Measurements from ENCODE around the gene S100A7. TPM values are rescaled to one million over a fixed set of nuclear protein-coding genes. Genes with fewer than 3 reads are reported as not detected.
"Not testable (repeated sequence)": the region's sequence is repeated elsewhere in the genome, so short reads cannot be mapped to it uniquely, and the experiment has no call there.

S100A7 gene
- polyA plus RNA-seq, 3 donors: not detected

GRCh38 chr1:153459655-153460054 lies 796 bp downstream of the S100A7 start:
- Histone ChIP-seq H3K4me1 (ENCODE audit: control insufficient read depth in 1 of 2, insufficient read depth in 2 of 2, low read length in 2 of 2) (no peaks in the 10 kb centered on the region), H3K27me3 (ENCODE audit: control insufficient read depth in 2 of 2, insufficient read depth in 2 of 2, low read length in 2 of 2) (no peaks in the 10 kb centered on the region), H3K79me2 (ENCODE audit: insufficient read depth, low read length) (no peaks in the 10 kb centered on the region), H3K36me3 (replicated peaks in 1 of 2; ENCODE audit: control insufficient read depth in 1 of 2, insufficient read depth in 2 of 2, low read length in 2 of 2) (no peaks in the 10 kb centered on the region), H4K20me1 (ENCODE audit: insufficient read depth, low read length) (no peaks in the 10 kb centered on the region), H3K4me3 (replicated peaks in 1 of 3; ENCODE audit: low read depth in 2 of 3, low read length in 3 of 3) (no peak overlapping the region), H3K27ac (ENCODE audit: low read depth in 1 of 2, low read length in 2 of 2) (no peak overlapping the region), H2AFZ (ENCODE audit: insufficient read depth, low read depth, low read length, poor library complexity, severe bottlenecking) (no peak overlapping the region), H3K9ac (ENCODE audit: insufficient read depth, low read length, poor library complexity, severe bottlenecking) (no peak overlapping the region), H3K4me2 (replicated peaks; ENCODE audit: extremely low read depth, low read length, poor library complexity, severe bottlenecking) (no peak overlapping the region), H3K9me3 (replicated peaks in 1 of 2; ENCODE audit: control insufficient read depth in 1 of 2, insufficient read depth in 1 of 2, low read length in 2 of 2) (no peaks in the 10 kb centered on the region)
- no peak for TF ChIP-seq CTCF (IDR thresholded peaks at IDR 0.05)
- intact Hi-C loops (cut with micrococcal nuclease): no loop called here
- Mint-ChIP-seq H3K9me3 (peaks cover 0 to under 1% (median 0%) of the 10 kb centered on the region in 7 donors), H3K4me1 (no peaks in the 10 kb centered on the region), H3K27ac (no peak overlapping the region), H3K27me3 (ENCODE audit: low read depth in 3 of 3) (peaks cover 12 to 32% (median 12%) of the 10 kb centered on the region in 3 donors), H3K4me3 (no peak overlapping the region), H3K36me3 (no peaks in the 10 kb centered on the region)
- WGBS (ENCODE audit: insufficient coverage): no CpG with 5 or more reads among the region's 2 CpGs
- DNase-seq: no peak

- no peak for TF ChIP-seq CTCF (IDR thresholded peaks at IDR 0.05)
- Mint-ChIP-seq H3K27me3 (ENCODE audit: low read depth in 3 of 3) (peaks cover 6 to 15% (median 11%) of the 10 kb centered on the region in 3 donors), H3K27ac (no peak overlapping the region), H3K36me3 (no peaks in the 10 kb centered on the region), H3K9me3 (peaks cover 0 to 1% (median 0%) of the 10 kb centered on the region in 7 donors), H3K4me1 (no peaks in the 10 kb centered on the region), H3K4me3 (no peak overlapping the region)
- no peaks in the 10 kb centered on the region for H3K79me2 ChIP-seq (ENCODE audit: insufficient read depth, low read length)
- no peak overlapping the region for H3K4me2 ChIP-seq (replicated peaks; ENCODE audit: extremely low read depth, low read length, poor library complexity, severe bottlenecking)
- H3K9me3 ChIP-seq (replicated peaks in 1 of 2; ENCODE audit: control insufficient read depth in 1 of 2, insufficient read depth in 1 of 2, low read length in 2 of 2): no peaks in the 10 kb centered on the region
- H3K27ac ChIP-seq (ENCODE audit: low read depth in 1 of 2, low read length in 2 of 2): no peak overlapping the region
- H3K27me3 ChIP-seq (ENCODE audit: control insufficient read depth in 2 of 2, insufficient read depth in 2 of 2, low read length in 2 of 2): peaks cover 0 to 3% of the 10 kb centered on the region in 2 donors
- intact Hi-C loops (cut with micrococcal nuclease): no loop called here
- no peaks in the 10 kb centered on the region for H3K36me3 ChIP-seq (replicated peaks in 1 of 2; ENCODE audit: control insufficient read depth in 1 of 2, insufficient read depth in 2 of 2, low read length in 2 of 2)
- DNase-seq: no peak
- H2AFZ ChIP-seq (ENCODE audit: insufficient read depth, low read depth, low read length, poor library complexity, severe bottlenecking): no peak overlapping the region
- H3K4me3 ChIP-seq (replicated peaks in 1 of 3; ENCODE audit: low read depth in 2 of 3, low read length in 3 of 3): no peak overlapping the region
- WGBS (ENCODE audit: insufficient coverage): 67% methylated on average over 1 of the region's 1 CpG
- no peaks in the 10 kb centered on the region for H4K20me1 ChIP-seq (ENCODE audit: insufficient read depth, low read length)
- no peaks in the 10 kb centered on the region for H3K4me1 ChIP-seq (ENCODE audit: control insufficient read depth in 1 of 2, insufficient read depth in 2 of 2, low read length in 2 of 2)
- H3K9ac ChIP-seq (ENCODE audit: insufficient read depth, low read length, poor library complexity, severe bottlenecking): no peak overlapping the region
These were observed 4.1 kb downstream of the S100A7 start for GRCh38 chr1:153456396-153456795.

- H3K4me1 Mint-ChIP-seq; intact Hi-C loops (cut with micrococcal nuclease); H3K4me1 ChIP-seq (ENCODE audit: control insufficient read depth in 1 of 2, insufficient read depth in 2 of 2, low read length in 2 of 2); H3K4me3 ChIP-seq (replicated peaks in 1 of 3; ENCODE audit: low read depth in 2 of 3, low read length in 3 of 3); H3K9me3 Mint-ChIP-seq; DNase-seq; H3K9me3 ChIP-seq (replicated peaks in 1 of 2; ENCODE audit: control insufficient read depth in 1 of 2, insufficient read depth in 1 of 2, low read length in 2 of 2); H3K27ac Mint-ChIP-seq; H3K4me2 ChIP-seq (replicated peaks; ENCODE audit: extremely low read depth, low read length, poor library complexity, severe bottlenecking); H2AFZ ChIP-seq (ENCODE audit: insufficient read depth, low read depth, low read length, poor library complexity, severe bottlenecking); H3K4me3 Mint-ChIP-seq; H4K20me1 ChIP-seq (ENCODE audit: insufficient read depth, low read length); H3K79me2 ChIP-seq (ENCODE audit: insufficient read depth, low read length); H3K9ac ChIP-seq (ENCODE audit: insufficient read depth, low read length, poor library complexity, severe bottlenecking); H3K27me3 ChIP-seq (ENCODE audit: control insufficient read depth in 2 of 2, insufficient read depth in 2 of 2, low read length in 2 of 2); H3K36me3 ChIP-seq (replicated peaks in 1 of 2; ENCODE audit: control insufficient read depth in 1 of 2, insufficient read depth in 2 of 2, low read length in 2 of 2); H3K27ac ChIP-seq (ENCODE audit: low read depth in 1 of 2, low read length in 2 of 2); H3K36me3 Mint-ChIP-seq: not testable (repeated sequence)
- WGBS (ENCODE audit: insufficient coverage): no CpG with 5 or more reads among the region's 4 CpGs
- H3K27me3 Mint-ChIP-seq (ENCODE audit: low read depth in 3 of 3): peaks cover 22 to 40% (median 25%) of the 10 kb centered on the region in 3 donors
These were observed 11.6 kb downstream of the S100A7 start for GRCh38 chr1:153448851-153449250.

Measured in CD14-positive monocyte (primary cell).